HG03139 (cell line): Measurements from ENCODE around the gene FOXD2.
A peak's percentile ranks its signal among the peaks of the same experiment; 100 is the strongest.

Experiments
- ATAC-seq: cut with Tn5 transposase; IDR thresholded peaks from one replicate; pipeline ENCODE4 v1.9.1; 2021; ENCODE audit not compliant: unreplicated experiment

The FOXD2 gene

DNA sequence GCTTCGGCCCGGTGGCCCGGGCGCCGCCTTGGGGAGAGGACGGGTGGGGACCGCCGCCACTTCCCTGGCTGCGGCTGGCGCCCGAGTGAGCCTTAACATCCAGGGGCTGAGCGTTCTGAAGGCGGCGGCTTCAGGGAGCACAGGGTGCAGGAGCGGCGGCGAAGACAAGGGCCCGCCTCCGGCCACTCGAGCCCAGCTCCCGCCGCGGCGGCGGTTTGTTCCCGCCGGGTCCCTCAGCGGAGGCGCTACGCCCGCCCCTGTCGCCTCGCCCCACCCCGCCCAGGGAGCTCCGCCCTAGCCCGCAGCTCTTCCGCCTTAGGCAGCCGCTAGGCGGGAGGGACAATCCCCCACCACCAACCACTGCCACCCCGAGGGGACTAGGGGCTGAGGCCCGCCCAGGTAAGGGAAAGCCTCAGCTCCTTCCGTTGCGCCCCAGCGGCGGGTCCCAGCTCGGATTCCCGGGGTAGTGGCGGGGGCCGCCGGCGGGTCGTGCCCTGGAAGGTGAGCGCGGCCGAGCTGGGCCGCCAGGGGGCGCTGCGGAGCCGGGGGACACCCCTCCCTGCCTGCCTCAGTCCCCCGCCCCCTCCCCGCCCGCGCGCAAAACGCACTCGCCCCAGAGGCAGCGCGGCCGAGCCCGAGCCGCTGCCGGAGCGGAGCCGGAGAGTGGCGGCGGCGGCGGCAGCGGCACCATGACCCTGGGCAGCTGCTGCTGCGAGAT is at the start of gene FOXD2:
Gene FOXD2 (plus strand): TSS at position 598 of the 718 bp plus-strand sequence. CDS start 92 bp downstream, at position 690.
- peak; percentile 74 for ATAC-seq

DNA sequence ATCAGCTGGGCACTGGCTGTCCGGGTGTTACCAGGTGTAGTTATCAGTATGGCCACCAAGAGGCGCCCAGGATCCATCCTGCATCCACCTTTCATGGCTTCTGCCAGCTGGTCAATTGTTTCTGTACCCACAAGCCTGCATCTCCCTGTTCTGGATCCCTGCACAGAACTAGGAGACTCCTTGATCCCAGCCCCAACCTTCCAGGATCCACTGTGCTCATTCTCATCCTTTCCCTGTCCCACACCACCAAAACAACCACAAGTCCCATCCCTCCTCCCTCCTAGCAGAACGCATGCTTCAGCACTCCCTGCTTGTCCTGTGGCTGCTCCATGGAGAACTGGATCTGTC is 49.0 kb upstream of the FOXD2 start:
- peak; percentile 56 for ATAC-seq

DNA sequence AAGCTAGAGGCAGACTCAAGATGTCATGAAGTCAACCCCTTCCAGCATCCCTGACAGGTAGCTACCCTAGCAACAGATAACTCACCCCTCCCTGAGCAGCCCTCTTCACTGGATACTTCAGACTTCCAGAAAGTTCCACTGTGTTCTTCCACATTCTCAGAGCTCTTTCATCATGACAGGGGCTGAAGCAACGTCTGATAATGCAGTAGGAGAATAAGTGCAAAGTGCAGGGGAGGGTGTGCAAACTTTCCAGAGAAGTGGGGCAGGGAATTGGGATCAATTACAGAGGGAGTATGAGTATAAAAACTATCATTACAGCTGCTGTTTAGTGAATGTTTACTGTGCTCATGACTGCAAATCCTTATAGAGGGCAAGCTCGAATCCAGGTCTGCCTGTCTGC is 48.1 kb upstream of the FOXD2 start:
- ATAC-seq = no peak

DNA sequence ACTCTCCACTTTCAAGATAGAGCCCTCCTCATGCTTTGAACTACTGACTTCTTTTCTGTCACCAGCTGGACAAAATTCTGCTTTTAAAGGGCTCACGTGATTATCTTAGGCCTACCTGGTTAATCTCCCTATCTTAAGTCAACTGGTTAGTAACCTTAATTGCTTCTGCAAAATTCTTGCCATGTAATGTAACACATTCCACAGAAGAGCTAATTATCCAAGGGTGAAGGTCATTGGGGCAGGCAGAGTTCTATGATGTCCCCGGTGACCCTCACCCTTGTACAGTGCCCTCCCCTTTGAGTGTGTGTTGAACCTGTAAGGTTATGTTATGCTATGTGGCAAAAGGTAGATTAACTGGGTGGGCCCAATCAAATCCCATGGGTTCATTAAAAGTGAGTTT is 47.0 kb upstream of the FOXD2 start:
- no peak for ATAC-seq

DNA sequence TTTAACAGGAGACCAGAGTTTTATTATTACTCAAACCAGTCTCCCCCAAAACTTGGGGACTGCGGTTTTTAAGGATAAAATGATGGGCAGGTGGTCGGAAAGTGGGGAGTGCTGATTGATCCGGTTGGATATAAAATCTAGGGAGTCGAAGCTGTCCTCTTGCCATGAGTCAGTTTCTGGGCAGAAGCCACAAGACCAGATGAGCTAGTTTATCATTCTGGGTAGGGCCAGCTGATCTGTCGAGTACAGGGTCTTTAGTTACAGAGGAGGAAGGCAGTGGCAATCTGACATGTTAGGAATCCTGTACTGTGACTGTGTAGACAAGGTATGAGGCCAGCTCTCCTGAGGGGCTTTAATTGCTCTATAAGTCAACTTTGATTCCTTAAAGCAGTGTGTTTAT is 44.7 kb upstream of the FOXD2 start:
- ATAC-seq = no peak

DNA sequence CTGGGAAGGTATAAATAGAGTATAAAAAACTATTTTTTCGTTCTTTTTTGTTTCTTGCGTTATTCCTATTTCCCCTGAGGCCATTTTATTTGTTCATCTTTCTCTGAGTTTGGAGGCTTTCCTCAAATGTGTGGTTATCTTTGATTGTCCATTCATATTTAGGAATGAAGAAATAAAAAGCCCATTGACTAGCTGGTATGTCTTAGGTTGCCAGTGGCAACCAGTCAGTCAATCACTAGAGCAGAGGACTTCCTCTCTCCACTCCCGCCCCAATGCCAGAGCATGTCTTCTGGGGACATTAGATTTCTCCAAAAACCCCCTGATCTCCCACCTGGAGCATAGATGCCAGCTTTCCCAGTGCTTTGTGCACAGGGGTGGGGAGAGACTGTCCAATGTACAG is 42.4 kb upstream of the FOXD2 start:
- no peak for ATAC-seq

DNA sequence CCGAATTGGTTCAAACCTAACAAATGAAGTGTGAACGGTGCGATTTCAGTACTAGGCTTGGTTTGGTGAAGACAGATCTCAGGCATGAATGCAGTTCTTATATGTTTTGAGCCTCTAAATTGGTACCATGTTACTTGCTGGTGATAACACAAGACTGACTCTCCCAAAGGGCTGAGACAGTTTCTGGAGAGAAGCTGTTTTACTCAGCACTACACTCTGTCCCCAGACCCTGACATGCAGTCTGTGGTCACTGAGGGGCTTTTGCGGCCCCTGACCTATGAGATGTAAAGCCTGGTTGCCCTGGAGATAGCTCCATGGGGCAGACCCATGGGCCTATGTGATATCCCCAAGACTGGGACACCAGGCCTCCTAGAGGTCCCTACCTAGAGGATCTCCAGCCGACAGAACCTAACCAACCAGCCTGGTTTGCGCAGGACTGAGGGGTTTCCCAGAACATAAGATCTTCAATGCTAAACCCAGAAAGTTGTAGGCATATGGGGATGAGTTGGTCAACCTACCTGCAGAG is 41.1 kb upstream of the FOXD2 start:
- ATAC-seq = no peak

DNA sequence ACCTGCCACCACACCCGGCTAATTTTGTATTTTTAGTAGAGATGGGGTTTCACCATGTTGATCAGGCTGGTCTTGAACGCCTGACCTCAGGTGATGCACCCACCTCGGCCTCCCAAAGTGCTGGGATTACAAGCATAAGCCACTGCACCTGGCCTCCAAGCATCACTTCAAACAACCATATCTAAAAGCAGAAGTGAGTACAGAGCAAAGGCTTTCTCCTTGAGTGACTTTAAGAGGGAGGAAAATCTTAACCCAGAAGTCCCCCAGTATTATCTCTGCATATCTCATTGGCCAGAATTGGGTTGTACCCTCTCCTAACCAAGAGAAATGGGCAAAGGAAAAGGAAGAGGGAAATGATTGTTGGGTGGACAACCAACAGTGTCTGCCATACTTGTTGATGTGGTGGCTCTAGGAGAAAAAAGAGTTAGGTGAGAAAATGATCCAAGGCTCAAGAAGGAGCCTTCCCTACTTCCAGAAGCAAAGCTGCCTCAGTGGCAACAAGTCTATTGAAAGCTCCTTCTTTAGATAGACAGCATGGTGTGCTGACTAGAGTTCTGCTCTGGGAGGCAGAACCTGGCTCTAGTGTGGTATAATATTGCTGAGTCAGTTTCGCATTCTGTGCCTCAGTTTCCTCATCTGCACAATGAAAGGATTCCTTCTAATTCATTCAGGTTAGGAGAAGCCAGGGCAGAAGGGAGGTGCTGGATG is 38.6 kb upstream of the FOXD2 start:
- no peak for ATAC-seq

DNA sequence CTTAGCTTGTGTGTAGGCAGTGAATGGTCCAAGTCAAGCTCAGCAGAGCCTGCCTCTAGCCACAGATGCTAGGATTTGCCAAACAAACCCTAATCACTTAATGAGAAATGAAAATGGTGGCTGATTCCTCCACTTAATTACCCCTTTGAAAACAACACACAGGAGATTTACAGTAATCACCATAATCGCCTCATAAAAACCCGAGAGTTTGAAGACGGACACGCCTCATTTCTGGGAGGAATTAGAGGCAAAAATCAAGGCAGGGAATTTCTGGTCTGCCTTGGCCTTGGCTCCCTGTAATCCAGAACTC is 38.0 kb upstream of the FOXD2 start:
- ATAC-seq = no peak

DNA sequence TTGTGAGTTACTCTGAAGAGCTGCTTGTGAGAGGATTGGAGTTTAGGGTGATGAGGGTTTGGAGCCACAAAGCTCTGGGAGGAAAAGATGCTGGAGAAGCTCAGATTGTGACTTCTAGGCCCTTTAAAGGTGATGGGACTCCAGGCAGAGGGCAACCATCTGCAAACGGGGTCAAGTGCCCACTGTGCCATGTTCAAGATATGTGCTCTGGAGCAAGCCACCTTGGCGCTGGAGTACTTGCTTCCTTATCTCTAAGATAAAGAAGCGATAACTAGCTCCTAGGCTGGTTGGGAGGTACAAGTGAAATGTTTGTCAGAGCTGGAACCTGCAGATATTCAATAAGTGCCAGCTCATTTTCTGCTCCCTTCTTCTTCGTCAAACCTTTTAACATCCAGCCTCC is 36.1 kb upstream of the FOXD2 start:
- ATAC-seq = no peak

DNA sequence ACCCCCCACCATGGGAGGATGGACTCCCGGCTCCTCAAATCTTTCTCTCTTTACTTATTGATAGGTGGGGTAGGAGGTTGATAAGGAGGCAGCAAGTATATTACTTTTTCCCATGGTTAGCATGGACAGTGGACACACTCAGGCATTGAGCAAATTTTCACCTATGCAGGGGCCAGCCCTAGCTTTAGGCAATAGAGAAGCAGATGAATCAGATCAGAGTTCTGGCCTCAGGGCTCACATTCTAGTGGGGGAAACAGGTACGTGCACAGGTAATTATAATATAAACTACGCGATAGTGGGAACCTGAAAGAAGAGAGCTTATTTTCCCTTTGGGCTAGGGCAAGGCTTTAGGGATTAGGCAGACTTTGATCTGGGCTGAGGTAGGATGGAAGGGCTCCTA is 35.3 kb upstream of the FOXD2 start:
- ATAC-seq = no peak

DNA sequence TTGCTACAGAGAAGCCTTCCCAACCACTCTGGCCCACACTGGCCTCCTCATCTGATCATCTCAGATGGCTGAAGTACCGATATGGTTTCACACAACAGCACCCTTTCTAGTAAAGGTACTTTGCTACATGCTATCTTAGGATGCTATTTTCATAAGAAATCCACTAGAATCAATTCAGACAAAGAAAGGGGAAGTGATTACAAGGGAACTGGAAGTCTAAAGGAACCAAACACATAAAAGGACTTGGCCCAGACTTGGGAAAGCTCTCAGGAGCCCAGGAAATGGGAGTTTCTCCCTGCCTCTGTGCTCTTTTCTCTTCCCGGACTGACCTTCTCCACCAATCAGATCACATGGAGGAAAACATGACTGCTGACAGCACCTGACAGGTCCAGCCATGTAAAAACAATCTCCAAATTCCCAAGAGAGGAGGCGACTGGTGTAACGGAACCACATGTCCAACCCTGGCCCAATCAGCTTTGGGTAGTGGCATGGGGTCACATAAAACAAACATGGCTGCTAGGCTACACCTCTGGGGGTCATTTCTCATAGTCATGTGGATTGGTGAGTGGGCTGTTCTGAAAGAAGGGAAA is 34.4 kb upstream of the FOXD2 start:
- no peak for ATAC-seq

DNA sequence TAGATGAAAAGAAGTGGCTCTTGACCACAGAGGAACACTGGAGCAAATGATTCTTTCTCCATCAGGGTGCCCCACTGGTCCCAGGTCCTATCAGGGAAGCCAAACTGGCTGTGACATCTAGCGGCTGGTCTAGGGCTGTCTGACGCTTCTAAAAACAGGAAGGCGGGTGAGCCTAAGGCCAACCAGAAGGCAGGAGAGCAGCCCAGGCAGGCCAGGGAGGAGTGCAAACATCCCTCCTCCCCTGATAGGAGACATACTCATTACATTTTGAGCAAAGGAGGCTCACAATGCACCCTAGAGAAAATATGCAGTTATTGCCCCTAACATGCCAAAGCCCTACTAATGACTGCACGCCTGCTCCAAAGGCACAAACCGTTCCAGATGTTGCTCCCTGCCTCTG is 32.1 kb upstream of the FOXD2 start:
- no peak for ATAC-seq

DNA sequence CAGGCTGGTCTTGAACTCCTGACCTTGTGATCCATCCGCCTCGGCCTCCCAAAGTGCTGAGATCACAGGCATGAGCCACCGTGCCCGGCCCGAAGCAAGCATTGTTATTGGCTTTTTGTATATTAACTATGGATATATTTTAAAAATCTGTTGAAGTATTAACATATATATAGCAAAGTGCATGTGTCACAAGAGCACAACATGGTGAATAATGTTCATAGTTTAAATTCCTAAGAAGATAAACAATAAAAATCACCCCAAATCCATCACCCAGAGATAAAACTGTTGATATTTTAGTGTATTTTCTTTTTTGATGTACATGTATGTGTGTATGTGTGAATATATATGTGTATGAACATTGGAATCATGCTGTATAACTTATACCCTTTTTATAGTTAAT is 30.9 kb upstream of the FOXD2 start:
- no peak for ATAC-seq

DNA sequence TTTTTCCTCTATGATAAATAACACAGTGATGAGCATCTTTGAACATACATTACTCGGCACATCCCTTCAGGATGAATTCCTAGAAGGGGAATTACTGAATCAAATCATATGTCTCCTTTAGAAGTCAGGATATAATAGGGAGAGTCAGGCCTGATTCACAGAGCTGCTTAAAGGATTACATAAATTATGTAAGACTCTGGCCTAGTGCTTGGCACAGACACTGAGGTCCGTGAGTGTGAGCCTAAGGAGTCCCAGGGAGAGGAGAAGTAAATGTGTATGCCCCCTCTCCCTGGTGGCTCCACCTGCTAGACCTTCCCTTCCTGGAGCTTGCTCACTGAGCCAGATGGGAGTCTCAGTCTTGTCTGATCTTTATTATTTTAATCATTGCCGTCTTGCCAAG is 30.4 kb upstream of the FOXD2 start:
- no peak for ATAC-seq

DNA sequence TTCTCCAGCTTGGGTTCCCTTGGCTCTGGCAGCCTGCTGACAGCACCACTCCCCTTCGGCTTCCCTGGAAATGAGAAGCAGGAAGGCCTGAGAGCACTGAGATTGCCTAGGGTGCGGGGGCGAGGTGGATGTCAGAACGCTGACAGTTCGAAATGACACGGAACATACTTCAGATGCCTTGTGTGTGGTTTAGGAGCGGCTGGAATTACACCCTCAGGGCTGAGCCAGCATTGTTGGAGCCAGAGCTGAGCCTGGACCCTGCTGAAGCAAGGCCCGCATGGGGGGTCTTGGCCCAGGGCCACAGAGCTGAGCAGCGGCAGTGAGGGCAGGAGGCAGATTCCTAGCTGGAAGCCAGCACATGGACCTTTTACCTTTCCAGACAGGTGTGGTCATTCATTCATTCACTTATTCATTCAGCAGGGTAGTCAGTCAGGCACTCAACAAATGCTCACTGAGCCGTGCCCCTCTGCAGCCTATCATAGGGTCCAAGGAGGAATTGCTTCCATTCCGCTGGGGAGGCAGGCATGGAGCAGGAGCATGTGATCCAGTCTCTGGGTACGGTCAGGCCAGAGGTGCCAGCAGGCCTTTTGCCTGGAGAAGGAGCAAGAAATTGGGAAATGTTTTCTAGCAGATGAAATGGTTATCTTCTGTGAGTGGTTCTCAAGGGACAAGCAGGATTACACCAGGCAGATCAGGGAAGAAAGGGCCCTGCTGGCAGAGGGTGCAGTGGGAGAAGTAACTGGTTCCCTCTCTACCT is 28.4 kb upstream of the FOXD2 start:
- no peak for ATAC-seq

DNA sequence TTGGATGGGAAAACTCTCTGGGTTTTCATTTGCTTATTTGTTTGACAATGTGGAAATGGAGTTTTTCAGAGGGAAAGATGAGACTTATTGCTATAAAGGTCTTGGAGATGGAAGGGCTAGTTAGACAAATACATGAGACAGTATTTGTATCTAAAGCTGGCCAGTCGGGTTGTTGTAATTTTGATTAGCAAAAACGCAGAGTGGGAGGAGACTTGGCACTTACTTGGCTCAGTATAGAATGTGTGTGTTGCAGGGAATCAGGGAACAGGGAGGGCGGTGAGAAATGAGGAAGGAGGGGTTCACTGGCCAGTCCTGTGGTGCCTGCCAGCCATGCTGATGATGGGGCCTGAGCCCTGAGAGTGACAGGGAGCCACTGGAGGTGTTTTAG is 27.8 kb upstream of the FOXD2 start:
- ATAC-seq = no peak

DNA sequence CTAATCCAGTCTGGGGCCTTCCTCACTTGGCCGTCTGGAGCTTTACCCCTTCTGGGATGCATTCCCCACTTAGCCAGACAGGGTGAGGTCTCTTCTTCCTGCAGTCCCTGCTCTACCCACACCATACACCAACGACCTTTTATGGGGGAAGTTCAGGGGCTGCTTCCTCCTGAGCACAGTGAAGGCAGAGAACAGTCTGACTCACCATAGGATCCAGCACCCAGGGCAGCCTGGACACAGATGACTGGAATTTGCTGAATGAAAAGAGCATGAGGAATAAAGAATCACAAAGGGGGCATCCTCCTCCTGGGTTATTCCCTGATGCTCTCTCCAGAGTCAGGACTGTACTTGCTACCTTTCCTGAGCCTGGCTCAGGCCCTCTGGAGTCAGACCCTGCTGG is 26.4 kb upstream of the FOXD2 start:
- ATAC-seq = no peak

DNA sequence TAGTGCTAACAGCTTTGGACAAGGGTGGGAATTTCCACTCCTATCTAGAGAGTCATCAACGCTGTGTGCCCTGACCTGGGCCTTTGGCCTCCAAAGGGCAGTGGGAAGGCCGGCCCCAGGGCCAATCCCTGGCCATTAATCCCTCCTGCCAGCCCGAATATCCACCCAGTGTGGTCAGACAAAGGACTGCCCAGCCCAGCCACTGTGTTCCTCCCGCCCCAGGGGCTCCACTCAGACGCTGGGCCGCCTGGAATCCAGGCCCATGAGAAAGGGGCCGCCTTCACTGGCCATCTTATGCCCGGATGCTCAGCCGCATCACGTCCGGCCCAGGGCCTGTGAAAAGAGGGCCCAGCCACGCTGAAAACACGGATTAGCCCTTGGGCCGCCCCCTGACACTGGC is 25.4 kb upstream of the FOXD2 start:
- no peak for ATAC-seq

DNA sequence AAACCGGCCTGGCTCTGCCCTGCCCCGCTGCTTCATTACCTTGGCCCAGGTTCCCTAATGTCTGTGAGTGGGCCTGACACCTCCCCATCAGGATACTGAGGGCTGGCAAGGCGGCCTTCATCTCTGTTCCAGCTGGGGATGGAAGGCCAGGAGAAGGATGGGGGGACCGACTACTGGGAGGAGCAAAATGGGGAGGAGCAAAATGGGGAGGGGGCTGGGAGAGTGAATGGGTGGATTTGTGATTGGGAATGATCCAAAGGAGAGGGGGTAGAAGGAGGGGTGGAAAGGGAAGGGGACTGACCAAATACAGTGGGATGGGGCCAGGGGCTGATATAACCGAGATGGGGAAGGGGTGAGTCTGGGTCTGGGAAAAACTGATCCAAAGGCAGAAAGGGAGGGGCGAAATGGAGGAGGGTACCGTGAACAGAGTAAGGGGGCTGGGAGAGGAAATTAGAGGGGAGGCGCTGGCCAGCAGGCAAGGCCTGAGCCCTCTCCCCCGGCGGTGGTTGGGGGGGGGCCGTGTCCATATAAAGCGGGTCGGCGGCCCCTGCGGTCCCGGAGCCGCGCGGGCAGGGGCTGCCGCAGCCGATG is 22.0 kb upstream of the FOXD2 start, which contains the start of gene FOXE3:
Gene FOXE3 (plus strand): TSS at position 558 of the 591 bp plus-strand sequence. CDS start 31 bp downstream, at position 589.
- no peak for ATAC-seq
